Measurements from ENCODE around the gene EFCAB3. TPM values are rescaled to one million over a fixed set of nuclear protein-coding genes. Genes with fewer than 3 reads are reported as not detected.

The EFCAB3 gene
- total RNA-seq: not detected

DNA sequence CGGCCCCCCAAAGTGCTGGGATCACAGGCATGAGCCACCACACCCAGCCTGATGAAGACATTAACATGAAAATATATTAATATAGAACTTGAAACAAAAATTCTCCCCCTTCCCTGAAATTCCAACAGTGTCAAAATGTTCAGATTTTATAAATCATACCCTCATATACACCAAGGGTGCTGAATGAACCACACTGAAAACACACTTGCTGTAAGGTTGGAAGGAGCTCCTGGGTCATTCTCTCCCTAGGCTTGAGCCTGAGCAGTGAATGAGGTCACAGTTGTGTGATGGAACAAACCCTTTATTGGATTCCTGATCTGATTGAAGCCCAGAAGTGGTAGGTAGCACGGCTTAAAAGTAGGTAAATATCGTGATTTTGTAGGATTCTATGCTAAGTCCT, at the start of gene EFCAB3:
EFCAB3 (plus strand) TSS at position 301 of the 400 bp plus-strand sequence. CDS start 2,427 bp downstream, outside the sequence.
- TF ChIP-seq, protein P1, sequence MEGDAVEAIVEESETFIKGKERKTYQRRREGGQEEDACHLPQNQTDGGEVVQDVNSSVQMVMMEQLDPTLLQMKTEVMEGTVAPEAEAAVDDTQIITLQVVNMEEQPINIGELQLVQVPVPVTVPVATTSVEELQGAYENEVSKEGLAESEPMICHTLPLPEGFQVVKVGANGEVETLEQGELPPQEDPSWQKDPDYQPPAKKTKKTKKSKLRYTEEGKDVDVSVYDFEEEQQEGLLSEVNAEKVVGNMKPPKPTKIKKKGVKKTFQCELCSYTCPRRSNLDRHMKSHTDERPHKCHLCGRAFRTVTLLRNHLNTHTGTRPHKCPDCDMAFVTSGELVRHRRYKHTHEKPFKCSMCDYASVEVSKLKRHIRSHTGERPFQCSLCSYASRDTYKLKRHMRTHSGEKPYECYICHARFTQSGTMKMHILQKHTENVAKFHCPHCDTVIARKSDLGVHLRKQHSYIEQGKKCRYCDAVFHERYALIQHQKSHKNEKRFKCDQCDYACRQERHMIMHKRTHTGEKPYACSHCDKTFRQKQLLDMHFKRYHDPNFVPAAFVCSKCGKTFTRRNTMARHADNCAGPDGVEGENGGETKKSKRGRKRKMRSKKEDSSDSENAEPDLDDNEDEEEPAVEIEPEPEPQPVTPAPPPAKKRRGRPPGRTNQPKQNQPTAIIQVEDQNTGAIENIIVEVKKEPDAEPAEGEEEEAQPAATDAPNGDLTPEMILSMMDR (IDR thresholded peaks at IDR 0.05): no peak
- no peak for DNase-seq (ENCODE audit: low spot score)
- ATAC-seq (ENCODE audit: low FRiP score): no peak

DNA sequence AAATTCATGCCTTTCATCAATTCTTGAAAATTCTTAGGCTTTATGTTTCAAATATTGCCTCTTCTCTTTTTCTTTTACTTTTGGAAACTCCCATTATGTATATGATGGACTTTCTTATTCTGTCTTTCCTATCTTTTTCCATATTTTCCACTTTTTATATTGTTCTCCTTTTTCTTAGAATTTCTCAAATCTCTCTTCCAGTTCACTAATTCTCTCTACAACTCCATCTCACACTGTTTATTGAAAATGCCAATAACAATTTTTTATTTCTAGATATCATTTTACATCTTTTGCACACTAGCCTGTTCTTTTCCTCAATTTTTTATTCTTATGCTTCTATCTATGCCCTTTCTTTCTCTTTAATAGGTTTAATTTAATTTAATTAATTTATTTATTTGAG, 43.8 kb upstream of the EFCAB3 start:
- DNase-seq (ENCODE audit: low spot score): no peak
- ATAC-seq (ENCODE audit: low FRiP score): no peak
- TF ChIP-seq, protein P1 (IDR thresholded peaks at IDR 0.05): no peak

DNA sequence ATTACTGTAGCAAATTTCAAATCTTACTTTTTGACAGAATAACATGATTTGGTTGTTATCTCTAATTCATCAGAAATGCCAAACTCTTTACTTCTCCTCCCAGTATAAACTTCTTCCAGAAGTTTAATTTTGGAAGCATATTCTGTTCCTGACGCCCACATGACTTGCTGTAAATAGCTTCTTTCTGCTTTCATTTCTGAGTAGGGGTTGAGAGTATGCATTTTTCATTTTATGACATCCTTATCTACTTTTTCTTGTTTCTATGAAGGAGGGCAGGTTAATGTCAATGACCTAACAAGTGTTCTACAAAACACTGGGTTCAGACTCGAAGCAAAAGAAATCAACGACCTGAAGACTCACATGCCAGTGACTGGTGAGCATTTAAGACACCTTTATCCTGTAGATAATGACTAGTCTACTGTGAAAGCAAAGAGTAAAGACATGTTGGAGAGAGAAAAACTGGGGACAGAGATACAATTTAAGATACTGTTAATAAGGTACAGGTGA, 36.5 kb upstream of the EFCAB3 start:
- no peak for ATAC-seq (ENCODE audit: low FRiP score)
- DNase-seq (ENCODE audit: low spot score): no peak
- TF ChIP-seq, protein P1 (IDR thresholded peaks at IDR 0.05): no peak

DNA sequence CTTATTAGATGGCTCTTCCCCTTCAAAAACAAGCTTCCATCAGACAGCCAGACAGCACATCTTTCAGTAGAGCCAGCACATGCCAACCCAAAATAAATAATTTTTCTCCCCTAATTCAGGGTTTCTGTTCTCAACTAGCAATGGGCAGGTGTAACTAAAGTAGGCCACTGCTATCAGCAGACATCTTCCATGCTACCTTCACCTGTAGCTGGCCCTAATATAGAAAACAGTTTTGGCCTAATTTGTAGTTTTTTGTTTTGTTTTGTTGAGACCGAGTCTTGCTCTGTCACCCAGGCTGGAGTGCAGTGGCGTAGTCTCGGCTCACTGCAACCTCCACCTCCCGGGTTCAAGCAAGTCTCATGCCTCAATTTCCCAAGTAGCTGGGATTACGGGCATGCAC, 29.2 kb upstream of the EFCAB3 start:
- DNase-seq (ENCODE audit: low spot score) (no peak), ATAC-seq (ENCODE audit: low FRiP score) (no peak)
- TF ChIP-seq, protein P1 (IDR thresholded peaks at IDR 0.05): no peak

DNA sequence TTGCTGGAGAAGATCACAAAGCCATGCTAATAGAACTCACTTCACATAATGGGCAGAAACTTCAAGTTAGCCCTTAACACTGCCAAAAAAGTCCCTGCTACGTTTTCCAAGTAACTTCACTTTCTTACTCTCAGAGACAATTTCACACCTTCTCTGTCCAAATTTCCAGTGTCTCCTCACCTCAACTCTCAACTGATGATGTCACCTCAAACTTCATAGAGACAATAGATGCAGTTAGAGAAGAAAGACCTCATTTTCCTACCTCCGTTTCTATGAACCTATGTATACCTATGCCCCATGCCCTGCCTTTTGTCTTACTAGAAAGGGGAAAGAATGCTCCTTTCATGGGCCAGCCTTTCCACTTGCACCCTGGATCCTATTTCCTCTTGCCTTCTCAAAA, 14.2 kb upstream of the EFCAB3 start:
- DNase-seq (ENCODE audit: low spot score): no peak

DNA sequence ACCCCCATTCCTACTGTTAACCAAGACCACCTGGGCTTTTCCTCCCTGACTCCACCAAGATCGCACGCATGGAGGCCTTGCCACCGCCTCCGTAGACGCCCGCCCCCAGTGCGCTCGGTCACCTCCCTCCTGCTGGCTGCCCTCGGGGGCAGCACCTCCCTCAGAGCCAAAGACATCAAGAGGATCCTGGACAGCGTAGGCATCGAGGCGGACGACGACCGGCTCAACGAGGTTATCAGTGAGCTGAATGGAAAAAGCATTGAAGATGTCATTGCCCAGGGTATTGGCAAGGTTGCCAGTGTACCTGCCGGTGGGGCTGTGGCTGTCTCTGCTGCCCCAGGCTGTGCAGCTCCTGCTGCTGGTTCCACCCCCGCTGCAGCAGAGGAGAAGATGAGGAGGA, 1.2 kb downstream of the EFCAB3 start:
- ATAC-seq (ENCODE audit: low FRiP score) (no peak), DNase-seq (ENCODE audit: low spot score) (no peak)
- TF ChIP-seq, protein P1 (IDR thresholded peaks at IDR 0.05): no peak

More for the DNA sequence above, 14.2 kb upstream of the EFCAB3 start:
- ATAC-seq (ENCODE audit: low FRiP score): no peak
- TF ChIP-seq, protein P1 (IDR thresholded peaks at IDR 0.05): no peak

DNA sequence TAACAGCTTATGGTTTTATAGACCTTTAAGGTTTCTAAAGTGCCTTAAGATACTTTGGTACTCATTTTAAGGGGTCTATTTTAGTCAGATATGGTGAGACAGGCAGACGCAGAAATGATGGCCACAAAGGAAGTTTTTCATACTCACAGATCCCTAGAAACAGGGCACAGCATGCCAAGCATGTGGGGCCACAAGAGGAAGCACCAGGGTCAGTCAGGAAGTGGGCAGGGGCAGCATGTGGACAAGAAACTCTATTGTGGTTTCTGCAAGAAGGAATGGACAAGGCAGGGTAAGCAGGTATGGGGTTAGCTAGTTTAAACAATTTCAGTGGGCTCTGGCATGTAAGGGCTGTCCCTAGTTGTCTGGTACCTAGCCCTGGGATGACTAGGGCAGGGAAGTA, 8.5 kb downstream of the EFCAB3 start:
- no peak for ATAC-seq (ENCODE audit: low FRiP score)
- TF ChIP-seq, protein P1 (IDR thresholded peaks at IDR 0.05): no peak

More for the DNA sequence above, 8.5 kb downstream of the EFCAB3 start:
- no peak for DNase-seq (ENCODE audit: low spot score)
